Mesenchymal stem cell (in vitro differentiated cells and primary cell): ENCODE data around the gene PGAM5.
"Not testable (repeated sequence)": the region's sequence is repeated elsewhere in the genome, so short reads cannot be mapped to it uniquely, and the experiment has no call there.

Experiments used
- DNase-seq: peaks from one replicate; pipeline ENCODE4 v3.0.0-alpha.2; 2013
- H2AFZ ChIP-seq: one replicate; pipeline ENCODE4 v1.6.1; 2013; ENCODE audit warnings: low read depth, mild to moderate bottlenecking, control low read depth, inconsistent platforms, low read length, moderate library complexity
- H2AK5ac ChIP-seq: 2 replicates; pipeline ENCODE4 v1.6.1; 2013; ENCODE audit warnings: low read length, moderate library complexity, mild to moderate bottlenecking, inconsistent platforms; ENCODE audit not compliant: severe bottlenecking
- H2BK120ac ChIP-seq: one replicate; pipeline ENCODE4 v1.6.1; 2013; ENCODE audit warnings: low read depth, mild to moderate bottlenecking, inconsistent platforms, low read length, moderate library complexity
- H2BK12ac ChIP-seq, 2 experiments: one replicate each; pipeline ENCODE4 v1.6.1; 2013; ENCODE audit warnings: inconsistent platforms in 2 of 2, low read length in 2 of 2, mild to moderate bottlenecking in 2 of 2, moderate library complexity in 2 of 2, control low read depth in 1 of 2
- H2BK15ac ChIP-seq: one replicate; pipeline ENCODE4 v1.6.1; 2013; ENCODE audit warnings: mild to moderate bottlenecking, low read depth, inconsistent platforms; ENCODE audit not compliant: poor library complexity, severe bottlenecking
- H2BK5ac ChIP-seq: 2 replicates; pipeline ENCODE4 v1.6.1; 2013; ENCODE audit warnings: low read depth, mild to moderate bottlenecking, low read length, control low read depth, inconsistent platforms; ENCODE audit not compliant: poor library complexity, severe bottlenecking
- H3K14ac ChIP-seq, 2 experiments: one replicate each; pipeline ENCODE4 v1.6.1; 2013; ENCODE audit warnings: inconsistent platforms in 2 of 2, low read length in 2 of 2, control low read depth in 1 of 2, mild to moderate bottlenecking in 1 of 2, moderate library complexity in 1 of 2
- H3K18ac ChIP-seq, 2 experiments: one replicate each; pipeline ENCODE4 v1.6.1; 2013; ENCODE audit warnings: inconsistent platforms in 2 of 2, low read length in 2 of 2, control low read depth in 1 of 2, low read depth in 1 of 2, mild to moderate bottlenecking in 1 of 2
- H3K23ac ChIP-seq, 2 experiments: one replicate each; pipeline ENCODE4 v1.6.1; 2013; ENCODE audit warnings: inconsistent platforms in 2 of 2, low read length in 2 of 2, mild to moderate bottlenecking in 2 of 2, moderate library complexity in 2 of 2, control low read depth in 1 of 2
- H3K27ac ChIP-seq: 2 replicates; pipeline ENCODE4 v1.5.1; 2013; ENCODE audit warnings: mild to moderate bottlenecking, moderate library complexity, low read length, control low read depth, inconsistent platforms; ENCODE audit not compliant: poor library complexity, severe bottlenecking
- H3K27me3 ChIP-seq, 2 experiments: 2 replicates each; pipeline versions ENCODE4 v1.6.1 to v1.7.0; 2013; ENCODE audit warnings: low read length in 2 of 2, mild to moderate bottlenecking in 2 of 2, moderate library complexity in 2 of 2, control low read depth in 1 of 2, inconsistent platforms in 1 of 2; ENCODE audit not compliant: control insufficient read depth in 1 of 2, insufficient read depth in 1 of 2
- H3K36me3 ChIP-seq, 2 experiments: 2 replicates each; pipeline versions ENCODE4 v1.6.1 to v1.7.0; 2013; ENCODE audit warnings: low read length in 2 of 2, control low read depth in 1 of 2, inconsistent platforms in 1 of 2, low read depth in 1 of 2, mild to moderate bottlenecking in 1 of 2; ENCODE audit not compliant: insufficient read depth in 2 of 2, control insufficient read depth in 1 of 2
- H3K4ac ChIP-seq, 2 experiments: one replicate each; pipeline ENCODE4 v1.6.1; 2013; ENCODE audit warnings: inconsistent platforms in 2 of 2, low read length in 2 of 2, mild to moderate bottlenecking in 2 of 2, moderate library complexity in 2 of 2, control low read depth in 1 of 2, low read depth in 1 of 2
- H3K4me1 ChIP-seq: 2 replicates; pipeline ENCODE4 v1.6.1; 2013; ENCODE audit warnings: low read depth, low read length, control low read depth; ENCODE audit not compliant: control insufficient read depth, insufficient read depth
- H3K4me2 ChIP-seq: 2 replicates; pipeline ENCODE4 v1.6.1; 2013; ENCODE audit warnings: low read length, mild to moderate bottlenecking, inconsistent platforms; ENCODE audit not compliant: poor library complexity, severe bottlenecking
- H3K4me3 ChIP-seq, 2 experiments: 2 replicates each; pipeline versions ENCODE4 v1.5.1 to v1.7.0; 2013; ENCODE audit warnings: low read length in 2 of 2, mild to moderate bottlenecking in 2 of 2, control low read depth in 1 of 2, low read depth in 1 of 2; ENCODE audit not compliant: insufficient read depth in 1 of 2
- H3K79me1 ChIP-seq: replicated peaks from 2 replicates; pipeline ENCODE4 v1.6.1; 2013; ENCODE audit warnings: mild to moderate bottlenecking, control low read depth, low read length, inconsistent platforms; ENCODE audit not compliant: poor library complexity, severe bottlenecking
- H3K9ac ChIP-seq: 2 replicates; pipeline ENCODE4 v1.7.0; 2013; ENCODE audit warnings: mild to moderate bottlenecking, low read length, moderate library complexity
- H3K9me3 ChIP-seq: 2 replicates; pipeline ENCODE4 v1.7.0; 2013; ENCODE audit warnings: mild to moderate bottlenecking, low read length; ENCODE audit not compliant: control insufficient read depth
- H4K8ac ChIP-seq: one replicate; pipeline ENCODE4 v1.6.1; 2013; ENCODE audit warnings: inconsistent platforms, mild to moderate bottlenecking, low read length, moderate library complexity
- H4K91ac ChIP-seq: one replicate; pipeline ENCODE4 v1.6.1; 2013; ENCODE audit warnings: mild to moderate bottlenecking, low read length, inconsistent platforms
- WGBS: methylation state at CpG from one replicate; pipeline ENCODE4 v1.1.7; 2013; ENCODE audit warnings: mixed read lengths; 5-methylcytosine and 5-hydroxymethylcytosine counted together

Gene PGAM5

GRCh38 chr12:132758825-132759224 lies 48.2 kb downstream of the PGAM5 start:
- not testable (repeated sequence) for H4K91ac ChIP-seq, H3K23ac ChIP-seq, H2AK5ac ChIP-seq, H3K4me3 ChIP-seq, H2AFZ ChIP-seq, H2BK5ac ChIP-seq, H3K14ac ChIP-seq, H3K9me3 ChIP-seq, H3K18ac ChIP-seq, H3K79me1 ChIP-seq, H2BK15ac ChIP-seq, H3K27me3 ChIP-seq, DNase-seq, H2BK120ac ChIP-seq, H3K4me2 ChIP-seq, H3K9ac ChIP-seq, H4K8ac ChIP-seq, H2BK12ac ChIP-seq, H3K4ac ChIP-seq
- peak overlapping the region; percentile 68 for H3K27ac ChIP-seq
- peaks cover 11% of the 10 kb centered on the region for H3K4me1 ChIP-seq
- H3K36me3 ChIP-seq: peaks cover 25 to 41% of the 10 kb centered on the region in 2 experiments
- 88% methylated on average over 17 of the region's 28 CpGs for WGBS

GRCh38 chr12:132759359-132759758 lies 48.7 kb downstream of the PGAM5 start:
- Histone ChIP-seq H3K4me1 (peaks cover 11% of the 10 kb centered on the region), H3K9me3 (no peaks in the 10 kb centered on the region), H3K4me3 (peak overlapping the region in 1 of 2 experiments; percentile 92), H3K4me2 (peak overlapping the region; percentile 47), H2BK5ac (no peak overlapping the region), H2BK15ac (no peak overlapping the region), H3K4ac (no peak overlapping the region), H3K27ac (peak overlapping the region; percentile 95), H3K23ac (no peak overlapping the region), H2AK5ac (peak overlapping the region; percentile 95), H3K18ac (no peak overlapping the region), H2BK120ac (no peak overlapping the region), H3K79me1 (peaks cover 6% of the 10 kb centered on the region), H4K8ac (no peak overlapping the region), H4K91ac (no peak overlapping the region), H3K36me3 (peaks cover 26 to 39% of the 10 kb centered on the region in 2 experiments), H3K14ac (no peak overlapping the region), H2BK12ac (no peak overlapping the region), H3K27me3 (no peaks in the 10 kb centered on the region), H3K9ac (no peak overlapping the region), H2AFZ (no peak overlapping the region)
- WGBS: over 99% methylated on average over 4 of the region's 8 CpGs
- no peak for DNase-seq

DNA sequence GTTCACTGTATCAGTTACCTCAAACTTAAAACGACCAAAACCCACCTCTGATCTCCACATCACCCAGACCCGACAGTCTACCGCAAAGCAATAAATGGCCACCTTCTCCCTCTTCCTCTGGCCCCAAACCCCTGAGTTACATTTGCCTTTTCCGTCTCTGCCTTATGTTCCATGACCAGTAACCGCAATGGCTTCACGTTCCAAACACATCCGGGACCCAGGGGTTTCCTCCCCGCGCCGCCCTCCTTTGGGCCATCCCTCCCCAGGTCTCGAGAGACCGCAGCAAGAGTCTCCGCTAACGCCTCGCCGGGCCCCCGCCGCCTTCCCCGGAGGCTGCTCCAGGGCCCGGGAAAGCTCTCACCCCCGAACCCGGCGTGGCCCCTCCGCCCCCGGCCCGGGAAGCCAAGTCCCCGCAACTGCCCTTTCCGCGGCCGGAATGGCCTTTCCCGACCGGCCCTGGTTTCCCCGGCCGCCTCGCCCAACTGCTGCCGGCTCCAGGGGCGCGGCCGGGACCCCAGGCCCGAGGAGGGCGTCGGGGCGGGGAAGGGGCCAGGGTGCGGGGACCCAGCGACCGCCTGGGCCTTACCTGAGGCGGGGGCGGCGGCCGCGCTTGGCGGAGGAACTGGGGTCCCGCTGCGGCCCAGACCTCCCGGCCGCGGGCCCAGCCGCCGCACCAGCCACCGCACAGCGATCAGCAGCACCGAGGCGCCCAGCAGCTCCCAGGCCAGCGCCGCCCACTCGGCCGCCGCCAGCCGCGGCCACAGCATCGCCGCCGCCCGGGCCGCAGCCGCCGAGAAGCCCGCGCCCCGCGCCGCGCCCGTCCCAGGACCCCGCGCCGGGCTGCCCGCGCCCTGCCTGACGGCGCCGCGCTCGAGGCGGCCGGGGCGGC lies 50.6 kb downstream of the PGAM5 start, which contains the start of gene ANKLE2:
TSS of gene ANKLE2 (minus strand) at position 801 of the 889 bp plus-strand sequence. CDS start at position 767, 34 bp downstream.
- peak within 1 kb of the TSS; percentile 99 for H2BK5ac ChIP-seq
- peak within 1 kb of the TSS; percentile 100 for H2BK120ac ChIP-seq
- H3K9me3 ChIP-seq: no peaks in the 10 kb centered on the region
- peak; percentile 88 for DNase-seq
- peak within 1 kb of the TSS; percentile 95 for H2AK5ac ChIP-seq
- H3K23ac ChIP-seq: peak within 1 kb of the TSS; percentile 79 to 96
- under 1% methylated on average over 48 of the region's 97 CpGs for WGBS
- peak within 1 kb of the TSS; percentile 92 to 96 for H3K4me3 ChIP-seq
- H3K4ac ChIP-seq: peak within 1 kb of the TSS; percentile 95 to 97
- peaks cover 11% of the 10 kb centered on the region for H3K4me1 ChIP-seq
- peak within 1 kb of the TSS; percentile 99 for H3K27ac ChIP-seq
- H3K14ac ChIP-seq: peak within 1 kb of the TSS; percentile 55 to 74
- H3K9ac ChIP-seq: peak within 1 kb of the TSS; percentile 98
- H3K79me1 ChIP-seq: peaks cover 6% of the 10 kb centered on the region
- H3K36me3 ChIP-seq: peaks cover 21 to 29% of the 10 kb centered on the region in 2 experiments
- peak within 1 kb of the TSS; percentile 48 for H2BK15ac ChIP-seq
- peak within 1 kb of the TSS; percentile 95 to 96 for H3K18ac ChIP-seq
- H4K91ac ChIP-seq: peak within 1 kb of the TSS; percentile 93
- H4K8ac ChIP-seq: peak within 1 kb of the TSS; percentile 95
- H3K27me3 ChIP-seq: no peaks in the 10 kb centered on the region
- H2BK12ac ChIP-seq: peak within 1 kb of the TSS in 1 of 2 experiments; percentile 49
- peak within 1 kb of the TSS; percentile 62 for H2AFZ ChIP-seq
- H3K4me2 ChIP-seq: peak within 1 kb of the TSS; percentile 97

- DNase-seq: peak; percentile 93
- Histone ChIP-seq H3K27ac (peak overlapping the region; percentile 96), H2BK15ac (peak overlapping the region; percentile 48), H3K4me3 (peak overlapping the region; percentile 80 to 96), H3K36me3 (peaks cover 18 to 28% of the 10 kb centered on the region in 2 experiments), H3K18ac (peak overlapping the region; percentile 95 to 96), H2AFZ (peak overlapping the region; percentile 62), H3K27me3 (no peaks in the 10 kb centered on the region), H3K4me2 (peak overlapping the region; percentile 63), H3K79me1 (peaks cover 8% of the 10 kb centered on the region), H2BK120ac (peak overlapping the region; percentile 100), H3K4me1 (peaks cover 15% of the 10 kb centered on the region), H3K9me3 (no peaks in the 10 kb centered on the region), H3K23ac (peak overlapping the region in 1 of 2 experiments; percentile 96), H3K9ac (peak overlapping the region; percentile 95), H2BK12ac (peak overlapping the region in 1 of 2 experiments; percentile 49), H4K91ac (peak overlapping the region; percentile 18), H3K4ac (peak overlapping the region; percentile 91 to 95), H2AK5ac (no peak overlapping the region), H4K8ac (peak overlapping the region; percentile 91), H2BK5ac (peak overlapping the region; percentile 96), H3K14ac (no peak overlapping the region)
- under 1% methylated on average over 46 of the region's 89 CpGs for WGBS
These were observed 51.4 kb downstream of the PGAM5 start for GRCh38 chr12:132761921-132762583.
